ENCODE measurements around the gene SLC37A1. TPM values are rescaled to one million over a fixed set of nuclear protein-coding genes. Genes with fewer than 3 reads are reported as not detected.

The SLC37A1 gene
- total RNA-seq, 1 experiment from 2014 or later, result 37.7 TPM

DNA sequence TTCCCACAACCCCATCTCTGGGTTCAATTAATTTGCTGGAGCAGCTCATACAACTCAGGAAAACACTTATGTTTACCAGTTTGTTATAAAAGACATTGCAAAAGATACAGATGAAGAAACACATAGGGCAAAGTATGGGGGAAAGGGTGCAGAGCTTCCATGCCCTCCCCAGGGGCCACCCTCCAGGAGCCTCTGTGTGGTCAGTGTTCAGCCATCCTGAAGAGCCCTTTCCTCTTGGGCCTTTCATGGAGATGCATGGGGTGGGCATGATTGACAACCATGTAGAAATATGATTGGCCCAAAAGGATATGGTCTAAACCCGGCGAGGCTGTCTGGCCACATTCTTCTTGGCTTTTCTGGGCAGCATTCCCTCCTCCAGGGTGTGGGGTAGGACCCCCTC is 83.0 kb downstream of the SLC37A1 start:
- no peaks in the 10 kb centered on the region for H4K20me1 ChIP-seq (ENCODE audit: control insufficient read depth, insufficient read depth, insufficient read length)
- Mint-ChIP-seq H3K27me3 (ENCODE audit: low read depth) (peaks cover 64% of the 10 kb centered on the region), H3K4me1 (peaks cover 9% of the 10 kb centered on the region in 2 experiments), H3K9me3 (peaks cover 5 to 8% of the 10 kb centered on the region in 2 experiments; a peak in 3 of 5 replicates), H3K36me3 (ENCODE audit: insufficient read depth in 1 of 3, low read depth in 3 of 3) (peaks cover 0 to 3% (median 0%) of the 10 kb centered on the region in 3 experiments; a peak in 1 of 7 replicates), H3K4me3 (no peak overlapping the region), H3K27ac (no peak overlapping the region)
- no peak overlapping the region for H3K23ac ChIP-seq (ENCODE audit: insufficient read length, low read depth, low read length)
- no peaks in the 10 kb centered on the region for H3K23me2 ChIP-seq (ENCODE audit: insufficient read length, low read depth, low read length, poor library complexity, severe bottlenecking)
- DNase-seq, result no peak
- no peak overlapping the region for H3K27ac ChIP-seq (ENCODE audit: insufficient read length, low read depth, low read length)
- no peak overlapping the region for H3K14ac ChIP-seq (ENCODE audit: insufficient read depth, low read length)
- no peak overlapping the region for H3K18ac ChIP-seq (ENCODE audit: insufficient read length, low read depth, low read length)
- H3K9ac ChIP-seq (ENCODE audit: extremely low read depth, insufficient read length, low read length), result no peak overlapping the region
- no peak overlapping the region for H4K91ac ChIP-seq (ENCODE audit: insufficient read length, low read depth, low read length)
- H2BK120ac ChIP-seq (ENCODE audit: low read depth, low read length, poor library complexity, severe bottlenecking), result no peak overlapping the region
- no peak overlapping the region for H4K5ac ChIP-seq (ENCODE audit: insufficient read length, low read depth, low read length)
- no peak overlapping the region for H2AK5ac ChIP-seq (ENCODE audit: insufficient read length, low read length)
- H4K8ac ChIP-seq (replicated peaks; ENCODE audit: insufficient read length, low read depth, low read length), result no peak overlapping the region
- no peaks in the 10 kb centered on the region for H3K79me2 ChIP-seq (ENCODE audit: insufficient read depth, low read length)
- WGBS (ENCODE audit: extremely low coverage, insufficient read length, low lambda C conversion rate), result no CpG with 5 or more reads among the region's 2 CpGs
- H2BK15ac ChIP-seq (ENCODE audit: low read depth, low read length), result no peak overlapping the region
- no peak overlapping the region for H2BK5ac ChIP-seq (ENCODE audit: insufficient read length, low read length)
- no peaks in the 10 kb centered on the region for H3K9me3 ChIP-seq (ENCODE audit: control insufficient read depth, low read depth, low read length)
- TF ChIP-seq, protein P1, sequence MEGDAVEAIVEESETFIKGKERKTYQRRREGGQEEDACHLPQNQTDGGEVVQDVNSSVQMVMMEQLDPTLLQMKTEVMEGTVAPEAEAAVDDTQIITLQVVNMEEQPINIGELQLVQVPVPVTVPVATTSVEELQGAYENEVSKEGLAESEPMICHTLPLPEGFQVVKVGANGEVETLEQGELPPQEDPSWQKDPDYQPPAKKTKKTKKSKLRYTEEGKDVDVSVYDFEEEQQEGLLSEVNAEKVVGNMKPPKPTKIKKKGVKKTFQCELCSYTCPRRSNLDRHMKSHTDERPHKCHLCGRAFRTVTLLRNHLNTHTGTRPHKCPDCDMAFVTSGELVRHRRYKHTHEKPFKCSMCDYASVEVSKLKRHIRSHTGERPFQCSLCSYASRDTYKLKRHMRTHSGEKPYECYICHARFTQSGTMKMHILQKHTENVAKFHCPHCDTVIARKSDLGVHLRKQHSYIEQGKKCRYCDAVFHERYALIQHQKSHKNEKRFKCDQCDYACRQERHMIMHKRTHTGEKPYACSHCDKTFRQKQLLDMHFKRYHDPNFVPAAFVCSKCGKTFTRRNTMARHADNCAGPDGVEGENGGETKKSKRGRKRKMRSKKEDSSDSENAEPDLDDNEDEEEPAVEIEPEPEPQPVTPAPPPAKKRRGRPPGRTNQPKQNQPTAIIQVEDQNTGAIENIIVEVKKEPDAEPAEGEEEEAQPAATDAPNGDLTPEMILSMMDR (conservative IDR thresholded peaks at IDR 0.05), result no peak
- no peaks in the 10 kb centered on the region for H3K4me1 ChIP-seq (ENCODE audit: insufficient read depth, low read length)
- H3K4ac ChIP-seq (ENCODE audit: low read depth, low read length), result no peak overlapping the region
- H3K27me3 ChIP-seq (ENCODE audit: insufficient read depth, low read length), result no peaks in the 10 kb centered on the region
- H2BK20ac ChIP-seq (ENCODE audit: low read depth, low read length, poor library complexity, severe bottlenecking), result no peak overlapping the region
- no peak overlapping the region for H3K4me2 ChIP-seq (ENCODE audit: insufficient read depth, insufficient read length, low read length)
- H2BK12ac ChIP-seq (ENCODE audit: insufficient read length, low read depth, low read length), result no peak overlapping the region
- no peak overlapping the region for H3K56ac ChIP-seq (ENCODE audit: insufficient read length, low read depth, low read length)
- H2AFZ ChIP-seq (ENCODE audit: low read length), result no peak overlapping the region
- no peak overlapping the region for H3T11ph ChIP-seq (ENCODE audit: low read length)
- no peaks in the 10 kb centered on the region for H3K79me1 ChIP-seq (ENCODE audit: insufficient read depth, low read depth, low read length, poor library complexity, severe bottlenecking)
